Kidney (tissue), 14 donors: Measurements from ENCODE around the gene ISL1. TPM values are rescaled to one million over a fixed set of nuclear protein-coding genes. Genes with fewer than 3 reads are reported as not detected.

Experiments
- DNase-seq, 5 donors: peaks; one replicate each; pipeline ENCODE4 v3.0.0-alpha.2; 2013 to 2020
- FAIRE-seq: peaks from 2 replicates; lab custom pipeline; 2012; peaks lifted over from hg19 to GRCh38; lab: Jason Lieb, UNC
- H3K27ac ChIP-seq, 2 donors: one replicate each; pipeline ENCODE4 v1.7.0; 2013; ENCODE audit warnings: low read depth in 2 of 2, low read length in 2 of 2, inconsistent platforms in 1 of 2
- H3K27me3 ChIP-seq: one replicate; pipeline ENCODE4 v1.7.1; 2013; ENCODE audit warnings: low read length, inconsistent platforms; ENCODE audit not compliant: control insufficient read depth, insufficient read depth
- H3K36me3 ChIP-seq, 3 donors: one replicate each; pipeline versions ENCODE4 v1.7.0 to v1.7.1; 2013; ENCODE audit warnings: low read length in 3 of 3, control low read depth in 1 of 3, inconsistent platforms in 1 of 3; ENCODE audit not compliant: insufficient read depth in 3 of 3, control insufficient read depth in 2 of 3
- H3K4me1 ChIP-seq, 3 donors: one replicate each; pipeline versions ENCODE4 v1.7.0 to v1.7.1; 2013; ENCODE audit warnings: low read length in 3 of 3, inconsistent platforms in 1 of 3, low read depth in 1 of 3; ENCODE audit not compliant: control insufficient read depth in 2 of 3, insufficient read depth in 2 of 3
- H3K4me3 ChIP-seq, 3 donors: one replicate each; pipeline versions ENCODE4 v1.7.0 to v1.8.1; 2013; ENCODE audit warnings: low read length in 3 of 3, control low read depth in 1 of 3, inconsistent platforms in 1 of 3
- H3K9ac ChIP-seq, 3 donors: one replicate each; pipeline versions ENCODE4 v1.7.0 to v1.7.1; 2013; ENCODE audit warnings: low read length in 3 of 3, control low read depth in 1 of 3, inconsistent platforms in 1 of 3
- H3K9me3 ChIP-seq, 3 donors: one replicate each; pipeline versions ENCODE4 v1.7.0 to v1.7.1; 2013; ENCODE audit warnings: low read length in 3 of 3, control low read depth in 1 of 3, inconsistent platforms in 1 of 3; ENCODE audit not compliant: control insufficient read depth in 2 of 3, insufficient read depth in 1 of 3
- CTCF ChIP-seq: IDR thresholded peaks from 3 replicates; pipeline ENCODE4 v1.5.1; 2012; ENCODE audit warnings: mild to moderate bottlenecking, moderate library complexity, borderline replicate concordance; ENCODE audit not compliant: insufficient read depth; ENCODE audit errors: extremely low read depth
- intact Hi-C: fragments of 100-400 bp; cut with DNase I; formaldehyde crosslinking; loops from one replicate; pipeline ENCODE4 v1.11.1; 2022
- polyA plus RNA-seq: library from polyadenylated mRNA; stranded (reverse); fragments of 350-450 nt; fragmentation: Illumina TruSeq; extraction: RNeasy Lipid Tissue Mini Kit (QIAGEN cat#74804); gene quantifications from one replicate; pipeline ENCODE4 v1.2.3, GENCODE V29; 2014; ENCODE audit warnings: low read depth, low replicate concordance; ENCODE audit not compliant: insufficient read depth
- total RNA-seq: library from RNA; stranded (reverse); fragmentation: NEBNext Ultra II Directional; extraction: Animal tissue kit (Norgen Biotek cat#: 25700); gene quantifications from one replicate; pipeline ENCODE4 v1.2.1, GENCODE V29; 2021
- donor health status: control.
- donor health status: control.
- donor health status: control.
- donor health status: control.
- donor health status: control.
- donor health status: DM: yes; HTN: yes; CAD: no.
- donor health status: Normal renal cell carcinoma (clear cell type).

The ISL1 gene
- total and polyA plus RNA-seq, 2 donors from 2014 or later: not detected

GRCh38 chr5:51389577-51390463, 6.6 kb downstream of the ISL1 start:
- H3K27me3 ChIP-seq: peaks cover 81% of the 10 kb centered on the region
- H3K4me1 ChIP-seq: peaks cover 0 to 6% (median 0%) of the 10 kb centered on the region in 3 donors
- H3K9me3 ChIP-seq: no peaks in the 10 kb centered on the region
- FAIRE-seq (no peak), DNase-seq (peak in 2 of 5 donors; percentile 45 to 63)
- H3K36me3 ChIP-seq: no peaks in the 10 kb centered on the region
- H3K27ac ChIP-seq: no peak overlapping the region
- peak overlapping the region in 1 of 3 donors; percentile 20 for H3K4me3 ChIP-seq
- no peak for TF ChIP-seq CTCF
- no peak overlapping the region for H3K9ac ChIP-seq
- intact Hi-C loops: no loop called here

DNA sequence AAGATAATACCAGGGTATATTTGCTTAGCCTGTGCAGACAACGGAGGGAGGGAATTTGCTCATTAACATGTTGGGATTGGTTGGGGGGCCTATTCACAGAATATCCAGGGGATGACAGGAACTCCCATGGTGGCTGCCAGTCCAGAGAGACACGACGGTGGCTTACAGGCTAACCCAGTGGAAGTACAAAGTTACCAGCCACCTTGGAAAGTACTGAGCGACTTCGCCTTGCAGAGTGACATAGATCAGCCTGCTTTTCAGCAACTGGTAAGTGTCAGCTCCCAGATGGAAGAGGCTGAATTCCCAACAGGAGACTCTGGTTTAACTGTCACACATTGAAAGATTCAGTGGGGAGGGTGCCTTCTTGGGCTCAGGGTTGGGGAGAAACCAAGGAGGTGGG, 7.9 kb downstream of the ISL1 start:
- intact Hi-C loops: no loop called here
- H3K9me3 ChIP-seq: no peaks in the 10 kb centered on the region
- H3K27me3 ChIP-seq: peaks cover 80% of the 10 kb centered on the region
- H3K4me3 ChIP-seq: no peak overlapping the region
- peaks cover 0 to 6% (median 0%) of the 10 kb centered on the region in 3 donors for H3K4me1 ChIP-seq
- no peak overlapping the region for H3K27ac ChIP-seq
- no peak overlapping the region for H3K9ac ChIP-seq
- no peaks in the 10 kb centered on the region for H3K36me3 ChIP-seq
- FAIRE-seq: no peak
- no peak for TF ChIP-seq CTCF
- no peak for DNase-seq

GRCh38 chr5:51392689-51393199, 9.5 kb downstream of the ISL1 start:
- no peaks in the 10 kb centered on the region for H3K4me1 ChIP-seq
- no peak overlapping the region for H3K27ac ChIP-seq
- peaks cover 80% of the 10 kb centered on the region for H3K27me3 ChIP-seq
- no peak for TF ChIP-seq CTCF
- H3K9me3 ChIP-seq: no peaks in the 10 kb centered on the region
- no peak overlapping the region for H3K9ac ChIP-seq
- H3K4me3 ChIP-seq: no peak overlapping the region
- no peaks in the 10 kb centered on the region for H3K36me3 ChIP-seq
- intact Hi-C loops: no loop called here
- no peak for FAIRE-seq
- DNase-seq: no peak
